ENCODE data around the gene PPP2R5E.

DNA sequence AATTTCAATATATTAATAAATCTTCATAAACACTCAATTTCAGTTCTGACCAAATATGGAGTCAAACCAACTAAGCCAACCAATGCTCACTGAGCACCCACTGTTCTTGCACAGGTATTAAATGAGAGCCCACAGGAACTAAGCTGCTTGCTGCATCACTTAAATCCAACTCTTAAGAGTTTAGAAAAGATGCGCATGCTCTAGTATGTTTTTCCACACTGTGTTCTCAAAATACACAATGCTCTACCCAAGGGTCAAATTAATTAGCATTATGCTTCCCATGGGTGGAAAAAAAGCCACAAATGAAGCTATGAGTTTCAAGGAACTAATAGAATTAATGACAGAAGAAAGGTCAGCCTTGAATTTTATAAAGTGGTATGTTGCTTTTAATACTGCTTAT is 220.7 kb downstream of the PPP2R5E start:
- TF ChIP-seq, protein P1, sequence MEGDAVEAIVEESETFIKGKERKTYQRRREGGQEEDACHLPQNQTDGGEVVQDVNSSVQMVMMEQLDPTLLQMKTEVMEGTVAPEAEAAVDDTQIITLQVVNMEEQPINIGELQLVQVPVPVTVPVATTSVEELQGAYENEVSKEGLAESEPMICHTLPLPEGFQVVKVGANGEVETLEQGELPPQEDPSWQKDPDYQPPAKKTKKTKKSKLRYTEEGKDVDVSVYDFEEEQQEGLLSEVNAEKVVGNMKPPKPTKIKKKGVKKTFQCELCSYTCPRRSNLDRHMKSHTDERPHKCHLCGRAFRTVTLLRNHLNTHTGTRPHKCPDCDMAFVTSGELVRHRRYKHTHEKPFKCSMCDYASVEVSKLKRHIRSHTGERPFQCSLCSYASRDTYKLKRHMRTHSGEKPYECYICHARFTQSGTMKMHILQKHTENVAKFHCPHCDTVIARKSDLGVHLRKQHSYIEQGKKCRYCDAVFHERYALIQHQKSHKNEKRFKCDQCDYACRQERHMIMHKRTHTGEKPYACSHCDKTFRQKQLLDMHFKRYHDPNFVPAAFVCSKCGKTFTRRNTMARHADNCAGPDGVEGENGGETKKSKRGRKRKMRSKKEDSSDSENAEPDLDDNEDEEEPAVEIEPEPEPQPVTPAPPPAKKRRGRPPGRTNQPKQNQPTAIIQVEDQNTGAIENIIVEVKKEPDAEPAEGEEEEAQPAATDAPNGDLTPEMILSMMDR (IDR thresholded peaks at IDR 0.05; ENCODE audit: low read length): no peak
- TF ChIP-seq EZH2 (IDR thresholded peaks at IDR 0.05; ENCODE audit: borderline replicate concordance, low read length): no peak

Measured in OCI-LY1 (cell line).